Activated CD8-positive, alpha-beta T cell treated with anti-CD3 and anti-CD28 coated beads for 36 hours (primary cell): ENCODE results near the gene GPX4. TPM values are rescaled to one million over a fixed set of nuclear protein-coding genes. Genes with fewer than 3 reads are reported as not detected.
"Not testable (repeated sequence)": the region's sequence is repeated elsewhere in the genome, so short reads cannot be mapped to it uniquely, and the experiment has no call there.

Experiments
- ATAC-seq: fragments of 200-7000 bp; cut with Tn5 transposase; one replicate; pipeline ENCODE4 v1.10.0; 2021; ENCODE audit warnings: mild to moderate bottlenecking, moderate library complexity
- CTCF ChIA-PET: fragments of 350-600 bp; sonication (Branson Sonifier 250); formaldehyde crosslinking; loops from one replicate; lab custom pipeline; 2021; ENCODE audit warnings: antibody characterized with exemption; lab: Charles Lee
- POLR2A ChIA-PET: fragments of 350-600 bp; sonication (Branson Sonifier 250); formaldehyde crosslinking; loops from one replicate; lab custom pipeline; 2021; ENCODE audit warnings: antibody characterized with exemption; lab: Charles Lee
- DNase-seq: peaks from one replicate; pipeline ENCODE4 v3.0.0-alpha.2; 2020
- H3K27ac Mint-ChIP-seq: one replicate; pipeline ENCODE4 v1.8.0; 2021; ENCODE audit warnings: mild to moderate bottlenecking, mixed read lengths
- H3K27me3 Mint-ChIP-seq: one replicate; pipeline ENCODE4 v1.8.0; 2021; ENCODE audit warnings: mixed read lengths
- H3K36me3 Mint-ChIP-seq: one replicate; pipeline ENCODE4 v1.8.0; 2021; ENCODE audit warnings: low read depth, mixed read lengths
- H3K4me1 Mint-ChIP-seq: one replicate; pipeline ENCODE4 v1.8.0; 2021; ENCODE audit warnings: low read depth, mixed read lengths
- H3K4me3 Mint-ChIP-seq: one replicate; pipeline ENCODE4 v1.8.0; 2021; ENCODE audit warnings: mild to moderate bottlenecking, moderate library complexity, mixed read lengths
- H3K9me3 Mint-ChIP-seq: one replicate; pipeline ENCODE4 v1.8.0; 2021; ENCODE audit warnings: mixed read lengths
- intact Hi-C: fragments of 100-400 bp; cut with micrococcal nuclease; formaldehyde crosslinking; loops from one replicate; pipeline ENCODE4 v1.10.0; 2022
- total RNA-seq, 2 experiments: library from RNA; stranded (reverse); gene quantifications; one replicate each; pipeline ENCODE4 v1.2.3, GENCODE V29; 2021
- TF ChIP-seq, protein P1 (sequence below): fragments of 200-600 bp; IDR thresholded peaks from one replicate; pipeline ENCODE4 v1.8.0; 2022; ENCODE audit warnings: antibody characterized with exemption, mild to moderate bottlenecking

The GPX4 gene
- total RNA-seq, 2 experiments from 2014 or later = 224 to 232 TPM

- TF ChIP-seq, protein P1, sequence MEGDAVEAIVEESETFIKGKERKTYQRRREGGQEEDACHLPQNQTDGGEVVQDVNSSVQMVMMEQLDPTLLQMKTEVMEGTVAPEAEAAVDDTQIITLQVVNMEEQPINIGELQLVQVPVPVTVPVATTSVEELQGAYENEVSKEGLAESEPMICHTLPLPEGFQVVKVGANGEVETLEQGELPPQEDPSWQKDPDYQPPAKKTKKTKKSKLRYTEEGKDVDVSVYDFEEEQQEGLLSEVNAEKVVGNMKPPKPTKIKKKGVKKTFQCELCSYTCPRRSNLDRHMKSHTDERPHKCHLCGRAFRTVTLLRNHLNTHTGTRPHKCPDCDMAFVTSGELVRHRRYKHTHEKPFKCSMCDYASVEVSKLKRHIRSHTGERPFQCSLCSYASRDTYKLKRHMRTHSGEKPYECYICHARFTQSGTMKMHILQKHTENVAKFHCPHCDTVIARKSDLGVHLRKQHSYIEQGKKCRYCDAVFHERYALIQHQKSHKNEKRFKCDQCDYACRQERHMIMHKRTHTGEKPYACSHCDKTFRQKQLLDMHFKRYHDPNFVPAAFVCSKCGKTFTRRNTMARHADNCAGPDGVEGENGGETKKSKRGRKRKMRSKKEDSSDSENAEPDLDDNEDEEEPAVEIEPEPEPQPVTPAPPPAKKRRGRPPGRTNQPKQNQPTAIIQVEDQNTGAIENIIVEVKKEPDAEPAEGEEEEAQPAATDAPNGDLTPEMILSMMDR = no peak
- Mint-ChIP-seq H3K27me3 (no peaks in the 10 kb centered on the region), H3K36me3 (peaks cover 12% of the 10 kb centered on the region), H3K4me1 (peaks cover 23% of the 10 kb centered on the region), H3K9me3 (no peaks in the 10 kb centered on the region), H3K27ac (no peak overlapping the region), H3K4me3 (no peak overlapping the region)
- intact Hi-C loops = no loop called here
- CTCF ChIA-PET = interaction anchor here (1.1 to 5.2 kb wide), 2 partner anchors 15 to 66 kb away, joined by 4 to 27 read pairs; no protein-coding TSS in a partner anchor
- POLR2A ChIA-PET = interaction anchor here (0.7 kb wide), 1 partner anchor 25 kb away, joined by 4 read pairs; the partner anchor contains the start of gene GPX4
- ATAC-seq (no peak), DNase-seq (no peak)
These were observed 24.3 kb downstream of the GPX4 start for GRCh38 chr19:1128106-1128505.

GRCh38 chr19:1129084-1129483 is 25.3 kb downstream of the GPX4 start:
- intact Hi-C loops, H3K27ac Mint-ChIP-seq, H3K27me3 Mint-ChIP-seq, H3K4me3 Mint-ChIP-seq, DNase-seq, ATAC-seq, H3K9me3 Mint-ChIP-seq: not testable (repeated sequence)
- CTCF ChIA-PET = interaction anchor here (1.1 to 5.2 kb wide), 2 partner anchors 16 to 65 kb away, joined by 4 to 27 read pairs; no protein-coding TSS in a partner anchor
- H3K4me1 Mint-ChIP-seq = peaks cover 29% of the 10 kb centered on the region
- H3K36me3 Mint-ChIP-seq = peaks cover 15% of the 10 kb centered on the region
- POLR2A ChIA-PET = interaction anchor here (0.7 to 4.4 kb wide), 3 partner anchors 10 to 26 kb away, joined by 3 to 29 read pairs (median 4); partner anchors contain the start of gene GPX4

- no peaks in the 10 kb centered on the region for H3K27me3 Mint-ChIP-seq
- peaks cover 15% of the 10 kb centered on the region for H3K36me3 Mint-ChIP-seq
- H3K9me3 Mint-ChIP-seq = no peaks in the 10 kb centered on the region
- ChIA-PET POLR2A (interaction anchor here (1.0 to 4.4 kb wide), 2 partner anchors 10 to 17 kb away, joined by 3 to 29 read pairs; no protein-coding TSS in a partner anchor), CTCF (interaction anchor here (1.3 to 5.2 kb wide), 2 partner anchors 16 to 49 kb away, joined by 3 to 27 read pairs; no protein-coding TSS in a partner anchor)
- ATAC-seq (no peak), DNase-seq (no peak)
- TF ChIP-seq, protein P1 = no peak
- intact Hi-C loops = no loop called here
- H3K27ac Mint-ChIP-seq = no peak overlapping the region
- peaks cover 32% of the 10 kb centered on the region for H3K4me1 Mint-ChIP-seq
- H3K4me3 Mint-ChIP-seq = no peak overlapping the region
These were observed 25.7 kb downstream of the GPX4 start for GRCh38 chr19:1129535-1129934.

- H3K36me3 Mint-ChIP-seq = peaks cover 8% of the 10 kb centered on the region
- ChIA-PET CTCF (interaction anchor here (0.7 to 5.2 kb wide), 11 partner anchors 18 to 148 kb away, joined by 3 to 27 read pairs (median 3); partner anchors contain the start of gene GPX4), POLR2A (interaction anchor here (0.6 to 4.4 kb wide), 22 partner anchors 9 to 135 kb away, joined by 3 to 29 read pairs (median 3); partner anchors contain the start of genes ATP5F1D, GPX4, RNU6-2 and TMEM259)
- TF ChIP-seq, protein P1 = no peak
- intact Hi-C loops = loop anchor here (10.0 kb wide), 1 partner anchor 54 kb away; no protein-coding TSS in a partner anchor
- H3K27ac Mint-ChIP-seq = peak overlapping the region; percentile 91
- H3K27me3 Mint-ChIP-seq = no peaks in the 10 kb centered on the region
- H3K9me3 Mint-ChIP-seq = no peaks in the 10 kb centered on the region
- DNase-seq (peak; percentile 61), ATAC-seq (peak; percentile 3)
- H3K4me3 Mint-ChIP-seq = peak overlapping the region; percentile 85
- H3K4me1 Mint-ChIP-seq = peaks cover 40% of the 10 kb centered on the region
These were observed 27.2 kb downstream of the GPX4 start for GRCh38 chr19:1130771-1131717.
